Epidermal melanocyte (primary cell): ENCODE data around the gene KRT77.
"Not testable (repeated sequence)": the region's sequence is repeated elsewhere in the genome, so short reads cannot be mapped to it uniquely, and the experiment has no call there.

Experiments used
- DNase-seq: peaks from one replicate; pipeline ENCODE4 v3.0.0; 2011; ENCODE audit warnings: low spot score; ENCODE audit not compliant: insufficient read length

The KRT77 gene

DNA sequence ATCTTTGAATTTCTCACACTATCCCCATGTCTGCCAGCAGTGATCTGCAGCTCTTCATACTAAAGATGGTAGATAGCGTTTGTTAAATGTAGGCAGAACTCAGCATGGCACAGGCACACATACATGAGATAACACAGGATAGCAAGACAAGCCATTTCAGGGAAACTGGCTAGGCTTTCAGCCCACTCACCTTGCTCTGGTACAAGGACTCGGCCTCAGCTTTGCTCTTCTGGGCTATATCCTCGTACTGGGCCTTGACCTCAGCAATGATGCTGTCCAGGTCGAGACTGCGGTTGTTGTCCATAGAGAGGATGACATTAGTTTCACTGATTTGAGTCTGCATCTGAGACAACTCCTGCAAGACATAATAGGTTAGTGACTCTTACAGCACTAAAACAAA, 26.2 kb downstream of the KRT77 start:
- no peak for DNase-seq

DNA sequence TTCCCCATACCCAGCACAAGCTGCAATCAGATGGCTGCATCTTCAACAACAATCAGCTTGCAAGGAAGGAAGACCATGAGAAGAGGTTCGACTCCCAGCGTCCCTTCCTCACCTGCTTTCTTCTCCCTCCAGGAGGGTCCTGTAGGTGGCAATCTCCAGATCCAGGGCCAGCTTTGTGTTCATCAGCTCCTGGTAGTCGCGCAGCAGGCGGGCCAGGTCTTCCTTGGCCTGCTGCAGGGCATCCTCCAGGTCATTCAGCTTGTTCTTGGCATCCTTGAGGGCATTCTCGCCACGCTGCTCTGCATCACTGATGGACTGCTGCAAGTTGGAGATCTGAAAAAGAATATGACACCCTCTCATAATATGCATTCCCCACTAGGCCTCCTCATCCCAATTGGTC, 27.2 kb downstream of the KRT77 start:
- DNase-seq = no peak

DNA sequence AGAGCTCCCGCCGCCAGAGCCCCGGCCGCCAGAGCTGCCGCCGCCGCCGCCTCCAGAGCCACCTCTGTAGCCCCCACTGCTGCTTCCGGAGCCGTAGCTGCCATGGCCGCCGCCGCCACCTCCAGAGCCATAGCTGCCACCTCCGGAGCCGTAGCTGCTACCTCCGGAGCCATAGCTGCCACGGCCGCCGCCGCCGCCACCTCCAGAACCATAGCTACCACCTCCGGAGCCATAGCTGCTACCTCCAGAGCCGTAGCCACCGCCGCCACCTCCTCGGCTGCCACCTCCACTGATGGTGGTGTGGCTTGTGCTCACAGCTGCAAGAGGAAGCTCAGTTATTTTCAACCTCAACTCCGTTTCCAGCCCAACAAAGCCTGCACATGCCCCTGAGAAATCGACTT, 28.0 kb downstream of the KRT77 start:
- no peak for DNase-seq

DNA sequence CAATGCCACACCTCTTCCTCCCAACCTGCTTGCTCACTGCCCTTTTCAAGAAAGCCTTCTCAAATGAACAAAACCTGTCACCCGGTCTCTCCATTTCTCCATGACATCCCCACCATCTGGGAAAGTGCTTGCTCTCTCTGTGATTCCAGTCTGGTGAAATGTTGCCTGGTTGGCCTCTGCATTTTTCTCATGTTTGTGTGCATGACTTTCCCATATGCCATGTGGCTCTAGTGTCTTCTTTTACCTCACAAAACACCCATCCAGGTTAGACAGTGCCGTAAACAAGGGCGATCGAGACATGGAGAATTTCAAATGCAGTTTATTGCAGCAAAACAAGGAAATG, 28.9 kb downstream of the KRT77 start:
- no peak for DNase-seq

DNA sequence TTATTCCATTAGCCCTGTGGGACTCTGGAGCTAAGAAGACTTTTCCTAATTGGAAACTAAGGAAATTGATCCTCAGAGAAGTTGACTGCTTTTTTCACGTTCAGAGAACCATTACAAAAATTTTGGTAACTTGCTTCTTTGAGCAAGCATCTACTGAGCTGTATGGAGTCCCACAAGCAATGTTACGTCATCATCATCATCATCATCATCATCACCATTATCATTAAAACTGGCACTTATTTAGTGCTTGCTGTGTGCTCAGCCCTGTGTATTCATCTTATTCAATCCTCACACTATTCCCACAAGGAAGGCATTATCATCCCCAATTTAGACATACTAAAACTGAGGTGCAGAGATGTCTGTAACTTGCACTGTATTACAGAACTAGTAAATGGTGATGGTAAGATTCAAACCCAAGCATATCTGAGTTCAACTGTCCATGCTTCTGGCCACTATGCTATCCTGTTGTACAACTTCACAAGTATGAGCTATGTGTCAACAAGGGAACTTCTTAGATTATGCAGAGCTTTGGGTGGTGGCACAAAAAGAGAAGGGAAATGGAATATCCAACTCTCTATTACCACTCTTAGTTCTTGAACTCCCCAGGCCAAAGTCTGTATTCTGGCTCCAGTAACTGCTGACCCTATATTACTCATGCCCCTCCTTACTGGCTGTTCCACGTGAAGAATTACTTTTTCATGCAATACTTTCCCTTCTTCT, 29.5 kb downstream of the KRT77 start:
- DNase-seq = no peak

DNA sequence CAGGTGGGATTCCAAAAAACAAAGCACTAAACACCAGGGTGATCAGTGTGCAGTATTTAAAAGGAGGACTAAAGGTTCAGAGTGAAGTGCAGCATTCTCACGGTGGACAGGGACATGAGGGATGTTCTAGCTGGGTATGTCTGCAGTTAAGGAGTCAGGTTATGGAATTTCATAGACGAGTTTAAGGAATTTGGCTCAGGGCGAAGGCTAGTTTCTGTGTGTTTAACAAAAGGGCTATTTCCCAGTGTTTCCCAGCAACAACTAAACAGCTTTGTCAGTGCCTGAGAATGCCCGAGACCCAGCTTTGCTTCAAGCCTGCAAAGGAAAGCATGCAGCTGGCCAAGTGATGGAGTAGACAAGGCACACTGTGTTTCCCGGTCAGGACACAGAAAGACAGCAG, 30.1 kb downstream of the KRT77 start:
- DNase-seq = no peak

DNA sequence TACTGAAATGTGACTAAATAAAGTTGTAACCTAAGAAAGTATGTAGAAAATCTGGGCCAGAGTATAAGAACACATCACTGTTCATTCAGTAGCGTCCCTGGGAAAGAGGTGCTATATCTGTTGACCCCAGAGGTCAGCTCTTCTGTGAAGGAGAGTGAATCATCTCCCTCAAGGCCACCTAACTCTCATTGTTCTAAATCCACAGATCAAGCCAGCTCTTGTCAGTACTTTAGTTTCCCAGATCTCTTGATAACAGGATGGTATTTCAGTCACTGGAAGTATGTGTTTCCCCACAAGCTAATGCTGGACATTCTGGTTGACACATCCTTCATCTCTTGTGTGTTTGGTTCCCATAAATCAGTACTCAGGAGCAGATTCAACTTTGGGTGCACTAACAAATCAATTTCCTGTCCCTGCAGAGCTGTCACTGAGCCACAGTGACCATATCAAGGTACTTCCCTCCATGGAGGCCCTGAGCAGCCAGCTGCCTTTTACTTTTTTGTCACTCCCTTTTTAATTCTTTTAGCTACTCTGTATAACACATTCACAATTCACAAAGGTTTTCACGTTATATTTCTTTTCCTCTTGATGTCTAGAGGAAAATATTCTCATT, 30.9 kb downstream of the KRT77 start:
- no peak for DNase-seq

DNA sequence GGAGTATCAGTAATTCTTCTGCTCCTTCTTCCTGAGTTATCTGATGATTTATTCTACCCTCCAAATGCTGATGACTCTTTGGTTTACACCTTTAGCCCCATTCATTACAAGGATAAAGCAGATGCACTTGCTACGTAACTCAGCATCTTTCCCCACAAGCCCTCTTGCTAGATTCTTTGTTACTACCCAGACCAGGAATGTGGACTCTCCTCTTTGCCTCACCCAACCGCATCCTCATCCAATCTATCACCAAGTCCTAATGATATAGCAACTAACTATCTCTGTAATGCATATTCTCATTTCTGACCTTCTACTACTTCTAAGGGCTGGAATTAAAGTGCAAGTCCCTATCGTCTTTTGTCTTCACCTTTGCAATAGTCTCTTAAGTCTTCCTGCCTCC, 32.4 kb downstream of the KRT77 start:
- no peak for DNase-seq

DNA sequence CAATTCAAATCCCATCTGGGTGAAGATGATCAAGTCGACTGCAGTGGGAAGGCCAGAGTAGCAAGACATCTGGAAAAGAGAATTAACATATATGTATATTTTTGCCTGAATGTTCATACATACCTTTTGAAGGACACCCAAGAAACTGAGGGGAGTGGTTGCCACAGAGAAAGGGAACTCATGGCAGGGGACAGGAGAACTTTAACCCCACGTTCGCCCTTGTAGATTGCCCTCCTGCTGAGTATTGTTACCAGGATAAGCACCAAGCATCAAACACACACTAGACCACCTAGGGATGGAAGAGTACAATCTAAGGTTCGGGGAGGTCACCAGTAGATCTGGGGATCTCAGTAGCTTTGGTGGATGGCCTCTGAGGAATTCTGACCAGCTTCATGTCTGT, 32.8 kb downstream of the KRT77 start:
- no peak for DNase-seq

DNA sequence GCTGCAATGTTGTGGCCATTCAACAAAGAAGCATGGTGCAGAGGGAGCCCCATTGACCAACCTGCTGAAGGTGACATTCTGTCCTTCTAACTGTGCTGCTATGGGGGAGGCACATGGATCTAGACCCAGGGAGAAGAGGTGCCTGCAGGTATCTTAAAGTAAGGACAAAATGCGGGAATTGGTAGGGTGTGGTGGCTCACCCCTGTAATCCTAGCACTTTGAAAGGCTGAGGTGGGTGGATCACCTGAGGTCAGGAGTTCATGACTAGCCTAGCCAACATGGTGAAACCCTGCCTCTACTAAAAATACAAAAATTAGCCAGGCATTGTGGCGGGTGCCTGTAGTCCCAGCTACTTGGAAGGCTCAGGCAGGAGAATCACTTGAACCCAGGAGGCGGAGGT, 33.4 kb downstream of the KRT77 start:
- not testable (repeated sequence) for DNase-seq

DNA sequence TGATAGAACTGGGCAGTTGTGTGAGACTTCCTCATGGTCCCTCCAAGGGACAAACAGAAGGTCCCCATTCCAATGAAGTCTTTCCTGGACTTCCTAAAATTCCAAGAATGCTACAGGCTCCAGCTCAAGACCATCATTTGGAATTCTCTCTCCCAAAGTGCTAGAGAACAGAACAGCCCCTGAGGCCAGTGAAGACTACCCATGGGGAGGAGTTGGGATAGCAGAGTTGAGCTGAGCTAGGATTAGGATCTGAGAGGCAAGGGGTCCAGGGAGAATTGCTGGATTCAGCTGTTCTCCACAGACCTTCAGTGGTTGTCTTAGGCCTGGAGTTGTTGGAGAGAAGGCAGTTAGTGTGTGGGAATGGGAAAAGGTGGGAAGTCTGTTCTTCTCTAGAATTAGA, 33.9 kb downstream of the KRT77 start:
- no peak for DNase-seq

DNA sequence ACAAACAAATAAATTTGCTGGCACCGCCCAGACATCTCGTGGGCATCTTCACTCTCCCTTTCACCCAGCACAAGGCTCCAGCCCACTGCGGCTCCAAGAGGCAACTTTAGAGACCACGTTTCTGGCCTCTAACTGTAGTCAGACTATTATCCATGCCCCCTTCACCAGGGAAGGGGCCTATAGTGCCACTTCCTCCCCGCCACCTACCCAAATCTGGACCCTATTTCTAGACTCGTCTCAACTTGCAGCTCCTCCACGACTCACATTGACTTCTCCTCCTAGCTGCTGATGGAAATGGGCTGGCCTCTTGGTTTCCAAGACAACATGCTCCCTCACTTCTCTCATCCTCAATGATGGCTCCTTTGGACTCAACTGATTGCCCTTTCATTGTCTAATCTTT, 35.4 kb downstream of the KRT77 start:
- DNase-seq = no peak

DNA sequence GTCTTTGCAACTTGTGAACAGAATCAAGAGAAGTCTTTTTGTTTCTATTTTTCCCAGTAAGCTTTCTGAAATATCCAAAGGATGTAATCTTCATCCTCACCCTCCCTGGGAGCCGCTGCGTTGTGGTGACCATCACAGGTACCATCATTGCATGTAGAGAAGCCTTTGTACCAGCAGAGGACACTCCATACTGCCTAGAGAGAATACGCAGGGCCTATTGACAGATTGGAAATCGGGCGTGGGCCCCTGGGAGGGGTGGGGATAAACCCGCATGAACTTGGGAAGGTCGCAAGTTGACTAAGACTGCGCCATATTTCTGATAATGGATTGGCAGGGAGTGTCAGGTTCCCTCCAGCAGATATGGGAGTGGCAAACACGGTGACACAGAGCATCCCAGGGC, 35.8 kb downstream of the KRT77 start:
- DNase-seq = no peak

DNA sequence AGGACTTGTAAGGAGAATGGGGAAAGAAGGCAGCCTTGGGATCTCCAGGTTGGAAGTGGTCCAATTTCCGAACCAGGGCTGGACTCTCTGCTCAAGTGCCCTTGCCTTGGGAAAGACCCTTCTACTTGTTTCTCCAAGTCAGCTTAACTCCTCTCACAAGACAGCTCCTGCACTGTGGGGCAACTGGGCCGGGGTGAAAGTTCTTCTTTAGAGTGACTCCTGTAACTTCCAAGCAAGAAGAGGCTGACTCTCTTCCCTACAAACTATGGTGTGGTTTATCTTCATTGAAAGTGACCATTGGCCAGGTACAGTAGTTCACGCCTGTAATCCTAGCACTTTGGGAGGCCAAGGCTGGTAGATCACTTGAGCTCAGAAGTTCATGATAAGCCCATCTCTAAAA, 36.9 kb downstream of the KRT77 start:
- no peak for DNase-seq

DNA sequence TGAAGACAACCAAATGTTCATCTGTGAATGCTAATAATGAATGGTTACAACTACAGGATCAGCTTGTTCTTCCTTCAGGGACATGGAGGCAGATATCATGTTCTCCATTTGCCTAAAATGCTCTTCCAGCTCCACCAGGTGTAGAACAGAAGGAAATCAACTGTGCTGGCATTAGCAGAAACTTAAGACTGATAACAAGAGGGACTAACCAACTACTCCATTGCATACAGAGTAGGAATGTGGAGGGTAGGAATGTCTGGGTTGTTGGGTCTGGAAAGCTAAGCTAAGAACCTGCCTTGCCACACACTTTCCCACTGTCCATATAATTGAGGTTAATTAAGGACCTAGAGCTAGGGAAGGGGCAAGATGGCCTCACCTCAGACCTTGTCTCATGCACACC, 39.9 kb downstream of the KRT77 start:
- no peak for DNase-seq

DNA sequence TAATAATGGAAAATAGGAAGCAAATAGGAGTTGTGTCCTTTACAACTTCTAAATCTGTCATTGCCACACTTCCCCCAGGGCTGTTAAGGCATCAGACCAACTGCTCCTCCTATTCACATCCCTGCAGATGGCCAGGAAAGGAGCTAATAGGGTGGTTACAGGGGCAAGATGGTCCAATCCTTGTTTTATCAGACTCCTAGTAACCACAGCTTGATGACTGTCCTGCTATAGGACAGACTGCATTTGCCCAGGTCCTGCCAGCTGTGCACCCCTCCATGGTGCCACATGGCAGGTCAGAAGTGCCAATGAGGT, 40.5 kb downstream of the KRT77 start:
- DNase-seq = no peak

DNA sequence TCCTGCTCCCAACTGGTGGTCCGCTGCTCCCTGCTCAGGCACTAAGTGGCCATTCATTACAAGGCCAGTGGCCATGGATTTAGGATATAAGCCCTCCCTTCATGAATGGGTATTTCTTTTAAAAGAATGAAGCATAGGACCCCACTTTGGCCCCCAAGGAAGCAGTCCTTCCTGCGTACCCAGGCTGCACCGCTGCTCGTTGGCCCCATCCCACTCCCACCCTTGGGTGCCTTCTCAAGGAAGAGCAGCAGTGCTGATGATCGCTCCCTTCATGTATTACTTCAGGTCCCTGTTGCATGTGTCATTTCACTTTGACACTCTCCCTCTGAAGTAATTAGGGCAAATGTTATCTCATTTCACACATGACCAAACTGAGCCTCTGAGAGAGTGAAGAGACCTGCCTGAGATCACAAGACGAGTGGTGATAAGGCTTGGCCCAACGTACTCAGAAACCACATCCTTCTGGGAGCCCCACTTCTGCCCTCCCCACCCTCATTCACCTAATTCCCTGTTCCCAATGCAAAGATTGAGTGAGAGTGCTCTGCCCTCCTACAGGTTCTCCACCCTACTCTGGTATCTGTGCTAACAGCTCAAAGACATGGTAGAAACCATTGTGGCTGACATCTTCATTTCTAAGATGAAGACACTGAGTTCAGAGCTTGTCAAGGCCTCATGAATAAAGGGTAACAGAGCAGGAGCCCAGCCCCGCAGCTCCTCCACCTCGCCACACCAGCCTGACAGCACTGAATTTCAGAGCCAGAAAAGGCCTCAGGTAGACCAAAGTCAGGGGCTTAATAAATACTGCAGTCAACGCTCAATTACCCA, 41.0 kb downstream of the KRT77 start:
- DNase-seq = no peak

DNA sequence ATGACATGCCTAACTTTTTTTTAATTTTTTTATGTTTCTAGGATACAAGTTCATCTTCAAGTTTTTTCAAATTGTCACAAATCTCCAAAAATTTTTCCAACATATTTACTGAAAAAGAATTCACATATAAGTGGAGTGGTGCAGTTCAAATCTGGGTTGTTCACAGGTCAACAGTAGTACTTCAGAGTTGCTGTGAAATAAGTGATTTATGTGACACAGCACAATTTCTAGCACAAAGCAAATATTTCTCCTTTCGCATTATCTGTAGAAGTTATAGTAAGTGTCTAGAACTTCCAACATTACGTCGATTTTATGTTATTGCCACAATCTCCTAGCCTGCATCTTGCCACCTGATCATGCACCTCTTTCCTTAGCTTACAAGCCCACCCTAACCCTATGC, 41.7 kb downstream of the KRT77 start:
- DNase-seq = no peak

DNA sequence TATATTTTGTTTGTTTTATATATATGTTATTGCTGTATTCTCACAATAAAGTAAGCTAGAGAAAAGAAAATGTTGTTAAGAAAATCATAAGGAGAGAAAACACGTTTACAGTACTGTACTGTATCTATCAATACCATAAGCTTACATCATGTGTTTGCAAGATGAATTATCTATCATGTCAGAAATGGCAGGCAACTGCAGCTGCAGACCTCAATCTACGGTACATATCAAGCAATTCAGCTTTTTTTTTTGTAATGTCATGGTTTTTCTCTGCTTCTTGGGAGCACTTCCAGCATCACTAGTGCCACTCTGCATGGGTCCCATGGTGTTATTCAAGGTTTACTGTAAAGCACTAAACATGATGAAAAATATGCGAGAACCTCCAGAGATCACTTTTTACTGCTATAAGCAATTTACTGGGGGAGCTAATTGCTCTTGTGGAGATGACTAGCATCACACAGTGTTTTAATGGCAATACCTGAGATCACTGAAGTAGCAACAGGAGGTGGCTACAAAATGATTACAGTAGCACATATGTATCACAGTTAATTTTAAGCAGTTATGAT, 42.3 kb downstream of the KRT77 start:
- no peak for DNase-seq

DNA sequence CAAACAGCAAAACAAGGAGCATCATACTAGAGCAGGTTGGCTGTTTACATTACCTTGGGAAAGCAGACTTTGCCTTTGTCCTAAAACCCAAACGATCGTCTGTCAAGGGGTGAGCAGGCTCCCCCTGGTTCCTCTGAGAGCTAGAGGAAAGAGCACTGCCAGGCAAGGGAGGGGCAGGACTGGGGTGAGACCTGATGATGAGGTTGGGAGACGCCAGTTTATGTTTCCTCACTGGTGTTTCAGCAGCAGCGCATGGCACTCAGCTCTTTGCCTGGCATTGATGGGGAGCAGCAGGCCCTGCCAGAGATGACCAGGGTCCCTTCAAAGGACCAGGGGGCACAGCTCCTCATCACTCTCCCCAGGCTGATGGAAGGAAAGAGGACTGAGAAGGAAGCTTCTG, 43.4 kb downstream of the KRT77 start:
- no peak for DNase-seq

DNA sequence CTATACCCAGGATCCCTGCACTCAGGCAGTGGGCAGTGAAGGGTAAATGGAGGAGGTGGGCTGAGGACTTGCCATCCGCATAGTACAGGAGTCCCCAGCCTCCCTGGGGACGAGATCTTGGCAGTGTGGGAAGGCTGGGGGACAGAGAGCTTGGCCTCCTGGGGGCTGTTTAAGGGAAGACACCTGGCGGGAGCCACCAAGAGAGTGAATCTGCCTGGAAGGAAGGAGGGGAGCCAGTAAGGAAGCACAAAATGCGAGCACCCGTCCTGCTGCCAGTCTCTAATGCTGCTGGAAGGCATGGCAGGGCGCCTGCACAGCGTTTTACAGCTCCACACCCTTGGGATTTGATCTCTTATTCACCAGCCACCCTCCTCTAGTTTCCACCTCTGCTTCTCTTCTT, 43.9 kb downstream of the KRT77 start:
- DNase-seq = no peak

DNA sequence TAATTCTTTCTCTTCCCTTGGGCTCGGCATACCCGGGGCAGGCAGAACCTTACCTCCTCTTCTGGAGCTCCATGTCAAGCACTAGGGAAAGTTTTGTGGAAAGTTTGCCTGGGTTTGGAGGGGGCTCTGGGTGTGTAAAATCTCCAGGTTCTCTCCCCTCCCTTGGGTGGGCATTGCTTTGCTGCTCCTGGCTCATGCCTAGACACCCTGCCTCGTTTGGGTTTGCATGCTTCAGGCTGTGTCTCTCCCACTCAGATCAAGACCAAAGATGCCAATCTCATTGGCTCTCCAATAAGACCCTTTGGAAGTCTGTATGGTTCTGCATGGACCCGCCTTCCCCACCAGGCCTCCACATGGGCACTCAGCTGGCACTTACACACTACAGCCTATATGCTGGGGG, 45.1 kb downstream of the KRT77 start:
- no peak for DNase-seq
